ENCODE measurements around the gene PRSS12. TPM values are rescaled to one million over a fixed set of nuclear protein-coding genes. Genes with fewer than 3 reads are reported as not detected.
A peak's percentile ranks its signal among the peaks of the same experiment; 100 is the strongest.
"Not testable (repeated sequence)": the region's sequence is repeated elsewhere in the genome, so short reads cannot be mapped to it uniquely, and the experiment has no call there.

PRSS12 gene
- total RNA-seq, 4 donors from 2014 or later, result 0.09 to 0.29 TPM; not detected in 2

GRCh38 chr4:118276580-118276979 lies 76.2 kb downstream of the PRSS12 start:
- no peak for DNase-seq
- Histone ChIP-seq H3K27me3 (no peaks in the 10 kb centered on the region), H3K36me3 (peaks cover 0 to 9% of the 10 kb centered on the region in 2 donors), H3K9me3 (no peaks in the 10 kb centered on the region), H3K4me1 (peaks cover 19 to 20% of the 10 kb centered on the region in 2 donors), H3K4me3 (no peak overlapping the region), H3K27ac (no peak overlapping the region)
- TF ChIP-seq POLR2A (IDR thresholded peaks at IDR 0.05), result no peak
- TF ChIP-seq, protein P1, sequence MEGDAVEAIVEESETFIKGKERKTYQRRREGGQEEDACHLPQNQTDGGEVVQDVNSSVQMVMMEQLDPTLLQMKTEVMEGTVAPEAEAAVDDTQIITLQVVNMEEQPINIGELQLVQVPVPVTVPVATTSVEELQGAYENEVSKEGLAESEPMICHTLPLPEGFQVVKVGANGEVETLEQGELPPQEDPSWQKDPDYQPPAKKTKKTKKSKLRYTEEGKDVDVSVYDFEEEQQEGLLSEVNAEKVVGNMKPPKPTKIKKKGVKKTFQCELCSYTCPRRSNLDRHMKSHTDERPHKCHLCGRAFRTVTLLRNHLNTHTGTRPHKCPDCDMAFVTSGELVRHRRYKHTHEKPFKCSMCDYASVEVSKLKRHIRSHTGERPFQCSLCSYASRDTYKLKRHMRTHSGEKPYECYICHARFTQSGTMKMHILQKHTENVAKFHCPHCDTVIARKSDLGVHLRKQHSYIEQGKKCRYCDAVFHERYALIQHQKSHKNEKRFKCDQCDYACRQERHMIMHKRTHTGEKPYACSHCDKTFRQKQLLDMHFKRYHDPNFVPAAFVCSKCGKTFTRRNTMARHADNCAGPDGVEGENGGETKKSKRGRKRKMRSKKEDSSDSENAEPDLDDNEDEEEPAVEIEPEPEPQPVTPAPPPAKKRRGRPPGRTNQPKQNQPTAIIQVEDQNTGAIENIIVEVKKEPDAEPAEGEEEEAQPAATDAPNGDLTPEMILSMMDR (IDR thresholded peaks at IDR 0.05 in 4 of 5, conservative IDR thresholded peaks at IDR 0.05 in 1 of 5), result no peak
- intact Hi-C loops (cut with DNase I; ENCODE audit: low total_unique reads) (loop anchor here (10.0 kb wide), 2 partner anchors 308 to 408 kb away; partner anchors contain the start of gene METTL14), in situ Hi-C loops (cut with MboI; ENCODE audit: low sequenced_read_pairs in 4 of 4) (loop anchor here in 2 of 4 donors (25.0 kb wide), 1 partner anchor 411 kb away; the partner anchor contains the start of gene METTL14 (in 2 of the 2))
- ATAC-seq, result no peak

- ATAC-seq, result no peak
- in situ Hi-C loops (cut with MboI; ENCODE audit: low sequenced_read_pairs in 4 of 4) (no loop called here), intact Hi-C loops (cut with DNase I; ENCODE audit: low total_unique reads) (loop anchor here (10.0 kb wide), 2 partner anchors 311 to 411 kb away; partner anchors contain the start of gene METTL14)
- H3K4me3 ChIP-seq, result no peak overlapping the region
- TF ChIP-seq POLR2A (IDR thresholded peaks at IDR 0.05), result no peak
- no peaks in the 10 kb centered on the region for H3K36me3 ChIP-seq
- H3K4me1 ChIP-seq, result no peaks in the 10 kb centered on the region
- H3K27me3 ChIP-seq, result no peaks in the 10 kb centered on the region
- DNase-seq, result no peak
- no peak overlapping the region for H3K27ac ChIP-seq
- H3K9me3 ChIP-seq, result no peaks in the 10 kb centered on the region
Measured at GRCh38 chr4:118273642-118274041, 79.2 kb downstream of the PRSS12 start.

DNA sequence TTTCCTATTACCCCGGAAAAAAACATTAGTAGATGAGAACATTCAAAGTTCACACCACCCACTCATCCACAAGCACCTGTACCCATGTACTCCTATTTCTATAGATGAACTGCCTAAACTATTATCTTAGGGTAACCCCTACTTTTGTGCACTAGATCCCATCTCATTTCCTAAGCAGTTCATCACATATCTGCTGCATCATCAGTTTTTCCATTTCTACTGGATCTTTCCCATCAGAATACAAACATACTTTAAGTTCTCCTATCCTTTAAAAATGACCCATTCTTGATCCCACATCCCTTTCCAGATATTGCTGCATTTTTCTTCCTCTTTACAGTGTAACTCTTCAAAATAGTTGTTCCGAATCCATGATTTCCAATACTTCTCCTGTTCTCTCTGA lies 81.0 kb downstream of the PRSS12 start:
- no peaks in the 10 kb centered on the region for H3K27me3 ChIP-seq
- H3K36me3 ChIP-seq, result no peaks in the 10 kb centered on the region
- no peak overlapping the region for H3K4me3 ChIP-seq
- intact Hi-C loops (cut with DNase I; ENCODE audit: low total_unique reads) (loop anchor here (10.0 kb wide), 2 partner anchors 313 to 413 kb away; partner anchors contain the start of gene METTL14), in situ Hi-C loops (cut with MboI; ENCODE audit: low sequenced_read_pairs in 4 of 4) (no loop called here)
- ATAC-seq (no peak), DNase-seq (no peak)
- no peaks in the 10 kb centered on the region for H3K4me1 ChIP-seq
- H3K9me3 ChIP-seq, result no peaks in the 10 kb centered on the region
- TF ChIP-seq, protein P1 (IDR thresholded peaks at IDR 0.05 in 4 of 5, conservative IDR thresholded peaks at IDR 0.05 in 1 of 5), result no peak
- TF ChIP-seq POLR2A (IDR thresholded peaks at IDR 0.05), result no peak
- no peak overlapping the region for H3K27ac ChIP-seq

DNA sequence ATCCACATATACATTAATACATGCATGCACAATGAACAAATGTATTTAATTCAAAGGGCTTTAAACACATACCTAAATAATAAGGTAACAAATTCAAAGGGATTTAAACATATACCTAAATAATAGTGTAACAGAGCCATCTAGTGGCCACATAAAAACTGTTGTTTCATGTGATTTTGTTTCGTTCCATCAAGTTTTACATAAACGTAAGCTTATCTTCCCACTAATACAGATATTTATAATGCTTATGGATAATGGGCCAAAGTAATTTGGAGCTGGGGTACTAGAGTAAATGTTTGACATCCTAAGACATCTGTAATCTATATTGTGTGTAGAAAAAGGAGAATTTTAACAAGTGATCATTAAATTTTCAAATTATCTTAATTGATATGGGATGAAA lies 82.3 kb downstream of the PRSS12 start:
- intact Hi-C loops (cut with DNase I; ENCODE audit: low total_unique reads) (loop anchor here (10.0 kb wide), 2 partner anchors 314 to 414 kb away; partner anchors contain the start of gene METTL14), in situ Hi-C loops (cut with MboI; ENCODE audit: low sequenced_read_pairs in 4 of 4) (no loop called here)
- Histone ChIP-seq H3K9me3 (no peaks in the 10 kb centered on the region), H3K36me3 (no peaks in the 10 kb centered on the region), H3K27me3 (no peaks in the 10 kb centered on the region), H3K4me1 (no peaks in the 10 kb centered on the region), H3K4me3 (no peak overlapping the region), H3K27ac (no peak overlapping the region)
- ATAC-seq (no peak), DNase-seq (no peak)
- TF ChIP-seq, protein P1 (IDR thresholded peaks at IDR 0.05 in 4 of 5, conservative IDR thresholded peaks at IDR 0.05 in 1 of 5), result peak in 4 of 5 experiments; percentile 27 to 43 (median 36)
- TF ChIP-seq POLR2A (IDR thresholded peaks at IDR 0.05), result no peak

GRCh38 chr4:118268780-118269179 lies 84.0 kb downstream of the PRSS12 start:
- in situ Hi-C loops (cut with MboI; ENCODE audit: low sequenced_read_pairs in 4 of 4), result no loop called here
- Histone ChIP-seq H3K4me1 (no peaks in the 10 kb centered on the region), H3K9me3 (no peaks in the 10 kb centered on the region), H3K27me3 (peaks cover 4 to 14% (median 8%) of the 10 kb centered on the region in 3 donors), H3K36me3 (no peaks in the 10 kb centered on the region), H3K27ac (no peak overlapping the region), H3K4me3 (no peak overlapping the region)
- intact Hi-C loops (cut with DNase I; ENCODE audit: low total_unique reads), result no loop called here
- TF ChIP-seq, protein P1 (IDR thresholded peaks at IDR 0.05 in 4 of 5, conservative IDR thresholded peaks at IDR 0.05 in 1 of 5), result no peak
- TF ChIP-seq POLR2A (IDR thresholded peaks at IDR 0.05), result no peak
- DNase-seq (no peak), ATAC-seq (no peak)

DNA sequence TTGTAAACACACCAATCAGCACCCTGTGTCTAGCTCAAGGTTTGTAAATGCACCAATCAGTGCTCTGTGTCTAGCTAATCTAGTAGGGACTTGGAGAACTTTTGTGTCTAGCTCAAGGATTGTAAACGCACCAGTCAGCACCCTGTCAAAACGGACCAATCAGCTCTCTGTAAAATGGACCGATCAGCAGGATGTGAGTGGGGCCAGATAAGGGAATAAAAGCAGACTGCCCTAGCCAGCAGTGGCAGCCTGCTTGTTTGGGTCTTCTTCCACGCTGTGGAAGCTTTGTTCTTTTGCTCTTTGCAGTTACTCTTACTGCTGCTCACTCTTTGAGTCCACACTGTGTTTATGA lies 86.7 kb downstream of the PRSS12 start:
- not testable (repeated sequence) for ATAC-seq, DNase-seq
- peaks cover 4 to 20% (median 8%) of the 10 kb centered on the region in 3 donors for H3K27me3 ChIP-seq

More for the DNA sequence above, 86.7 kb downstream of the PRSS12 start:
- H3K4me3 ChIP-seq; H3K4me1 ChIP-seq; H3K36me3 ChIP-seq; H3K9me3 ChIP-seq; intact Hi-C loops (cut with DNase I; ENCODE audit: low total_unique reads); H3K27ac ChIP-seq; in situ Hi-C loops (cut with MboI; ENCODE audit: low sequenced_read_pairs in 4 of 4): not testable (repeated sequence)
